Adrenal gland (tissue), 12 donors: ENCODE results near the gene LRP1B. TPM values are rescaled to one million over a fixed set of nuclear protein-coding genes. Genes with fewer than 3 reads are reported as not detected.
"Not testable (repeated sequence)": the region's sequence is repeated elsewhere in the genome, so short reads cannot be mapped to it uniquely, and the experiment has no call there.

ENCODE experiments used
- DNase-seq, 7 donors: peaks; one replicate each; pipeline ENCODE4 v3.0.0-alpha.2; 2019 to 2020
- H3K27ac ChIP-seq, 5 donors: fragments of 200-600 bp; sonication (generic) in 4 of 5; 1 replicate in 3 of 5; 2 replicates in 2 of 5; pipeline versions ENCODE4 v1.5.1 to v1.8.0; 2016 to 2020; ENCODE audit warnings: mild to moderate bottlenecking in 1 of 5
- H3K27me3 ChIP-seq: fragments of 200-600 bp; 2 replicates; pipeline ENCODE4 v1.8.0; 2021
- H3K36me3 ChIP-seq, 2 donors: fragments of 200-600 bp; replicated peaks in 1 of 2; 1 replicate in 1 of 2; 2 replicates in 1 of 2; pipeline versions ENCODE4 v1.5.1 to v1.8.0; 2018 to 2022
- H3K4me1 ChIP-seq, 2 donors: fragments of 200-600 bp; replicated peaks in 1 of 2; 1 replicate in 1 of 2; 2 replicates in 1 of 2; pipeline versions ENCODE4 v1.5.1 to v1.8.0; 2018 to 2021
- H3K4me3 ChIP-seq, 4 donors: fragments of 200-600 bp; sonication (generic) in 3 of 4; one replicate each; pipeline ENCODE4 v1.5.1; 2016 to 2018
- H3K9me3 ChIP-seq, 3 donors: fragments of 200-600 bp; sonication (generic) in 1 of 3; replicated peaks in 1 of 3; 1 replicate in 2 of 3; 2 replicates in 1 of 3; pipeline versions ENCODE4 v1.5.1 to v1.8.0; 2016 to 2021
- POLR2A ChIP-seq, 2 donors: fragments of 450-650 bp; IDR thresholded peaks; one replicate each; pipeline ENCODE4 v1.6.1; 2017; ENCODE audit warnings: antibody characterized with exemption in 2 of 2, mild to moderate bottlenecking in 2 of 2, moderate library complexity in 1 of 2
- WGBS, 4 donors: extraction: QIAGEN DNeasy Blood & Tissue Kit in 2 of 4; methylation state at CpG; one replicate each; pipeline versions ENCODE4 v1.1.5 to v1.1.7; 2013 to 2017; 5-methylcytosine and 5-hydroxymethylcytosine counted together
- intact Hi-C, 2 donors: fragments of 100-400 bp; cut with DNase I; formaldehyde crosslinking; loops; one replicate each; pipeline versions ENCODE4 v1.14.1 to v1.15.0; 2022 to 2023
- polyA plus RNA-seq, 3 donors: library from polyadenylated mRNA; stranded (reverse); fragments of 200-250 nt in 2 of 3; fragments of 350-450 nt in 1 of 3; fragmentation: Illumina TruSeq in 1 of 3; extraction: RNeasy Lipid Tissue Mini Kit (QIAGEN cat#74804) in 1 of 3; gene quantifications; one replicate each; pipeline ENCODE4 v1.2.3, GENCODE V29; 2013 to 2014
- total RNA-seq, 9 donors: library from RNA; depleted of rRNA in 4 of 9; stranded (reverse); fragments of >200 nt in 4 of 9; fragments of 120-200 nt in 1 of 9; fragmentation: NEBNext Ultra II Directional in 1 of 9; extraction: Animal tissue kit (Norgen Biotek cat#: 25700) in 1 of 9; gene quantifications; one replicate each; pipeline versions ENCODE4 v1.1.0 to v1.2.4, GENCODE V29; 2013 to 2023
- TF ChIP-seq, protein P1 (sequence below), 6 experiments: fragments of 450-650 bp in 4 of 6; fragments of 200-600 bp in 2 of 6; sonication (generic) in 1 of 6; IDR thresholded peaks; 1 replicate in 5 of 6; 2 replicates in 1 of 6; pipeline versions ENCODE4 v1.5.1 to v1.8.0; 2016 to 2021; ENCODE audit warnings: antibody characterized with exemption in 6 of 6, mild to moderate bottlenecking in 2 of 6, moderate library complexity in 1 of 6
- donor health status: healthy with polysubstance abuse.
- donor health status: Bipolar disorder and iron deficiency.
- donor health status: DM: yes; HTN: yes; CAD: no.
- donor health status: DM: no; HTN: no; CAD: no.
- donor health status: DM: no; HTN: no; CAD: no.
- donor health status: DM: yes; HTN: yes; CAD: no.

Gene LRP1B
- total and polyA plus RNA-seq, 12 donors, result 0.84 to 5.4 (median 2.1) TPM

DNA sequence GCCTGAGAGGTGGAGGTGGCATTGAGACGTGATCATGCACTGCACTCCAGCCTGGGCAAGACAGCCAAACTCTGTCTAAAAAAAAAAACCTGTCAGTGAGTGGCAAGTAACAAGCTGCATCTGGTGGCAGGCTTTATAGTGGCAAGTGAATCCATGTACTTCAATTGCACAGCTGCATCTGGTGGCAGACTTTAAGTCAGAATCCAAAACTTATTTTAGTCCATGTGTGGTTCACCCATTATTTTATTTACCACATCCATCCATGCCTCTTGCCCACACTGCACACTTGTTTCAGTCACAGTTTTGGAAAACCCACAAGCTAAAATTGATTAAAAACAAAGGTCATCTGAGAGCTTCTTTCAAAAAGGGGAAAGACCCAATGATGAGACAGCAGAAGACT, 1714.2 kb downstream of the LRP1B start:
- Histone ChIP-seq H3K9me3 (no peaks in the 10 kb centered on the region), H3K36me3 (no peaks in the 10 kb centered on the region), H3K27me3 (no peaks in the 10 kb centered on the region), H3K4me1 (no peaks in the 10 kb centered on the region), H3K4me3 (no peak overlapping the region), H3K27ac (no peak overlapping the region)
- no peak for DNase-seq
- intact Hi-C loops, result no loop called here
- TF ChIP-seq, protein P1, sequence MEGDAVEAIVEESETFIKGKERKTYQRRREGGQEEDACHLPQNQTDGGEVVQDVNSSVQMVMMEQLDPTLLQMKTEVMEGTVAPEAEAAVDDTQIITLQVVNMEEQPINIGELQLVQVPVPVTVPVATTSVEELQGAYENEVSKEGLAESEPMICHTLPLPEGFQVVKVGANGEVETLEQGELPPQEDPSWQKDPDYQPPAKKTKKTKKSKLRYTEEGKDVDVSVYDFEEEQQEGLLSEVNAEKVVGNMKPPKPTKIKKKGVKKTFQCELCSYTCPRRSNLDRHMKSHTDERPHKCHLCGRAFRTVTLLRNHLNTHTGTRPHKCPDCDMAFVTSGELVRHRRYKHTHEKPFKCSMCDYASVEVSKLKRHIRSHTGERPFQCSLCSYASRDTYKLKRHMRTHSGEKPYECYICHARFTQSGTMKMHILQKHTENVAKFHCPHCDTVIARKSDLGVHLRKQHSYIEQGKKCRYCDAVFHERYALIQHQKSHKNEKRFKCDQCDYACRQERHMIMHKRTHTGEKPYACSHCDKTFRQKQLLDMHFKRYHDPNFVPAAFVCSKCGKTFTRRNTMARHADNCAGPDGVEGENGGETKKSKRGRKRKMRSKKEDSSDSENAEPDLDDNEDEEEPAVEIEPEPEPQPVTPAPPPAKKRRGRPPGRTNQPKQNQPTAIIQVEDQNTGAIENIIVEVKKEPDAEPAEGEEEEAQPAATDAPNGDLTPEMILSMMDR (IDR thresholded peaks at IDR 0.05), result no peak
- no peak for TF ChIP-seq POLR2A (IDR thresholded peaks at IDR 0.05)
- WGBS, 4 donors, result 75 to 100% (median 90%) methylated on average over 1 of the region's 1 CpG

DNA sequence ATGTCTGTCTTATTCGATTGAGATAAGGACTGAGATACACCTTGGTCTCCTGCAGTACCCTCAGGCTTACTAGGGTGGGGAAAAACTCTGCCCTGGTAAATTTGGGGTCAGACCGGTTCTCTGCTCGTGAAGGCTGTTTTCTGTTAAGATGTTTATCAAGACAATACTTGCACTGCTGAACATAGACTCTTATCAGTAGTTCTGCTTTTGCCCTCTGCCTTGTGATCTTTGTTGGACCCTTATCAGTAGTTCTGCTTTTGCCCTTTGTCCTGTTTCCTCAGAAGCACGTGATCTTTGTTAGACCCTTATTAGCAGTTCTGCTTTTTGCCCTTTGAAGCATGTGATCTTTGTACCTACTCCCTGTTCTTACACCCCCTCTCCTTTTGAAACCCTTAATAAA, 1715.8 kb downstream of the LRP1B start:
- intact Hi-C loops, H3K9me3 ChIP-seq: not testable (repeated sequence)

DNA sequence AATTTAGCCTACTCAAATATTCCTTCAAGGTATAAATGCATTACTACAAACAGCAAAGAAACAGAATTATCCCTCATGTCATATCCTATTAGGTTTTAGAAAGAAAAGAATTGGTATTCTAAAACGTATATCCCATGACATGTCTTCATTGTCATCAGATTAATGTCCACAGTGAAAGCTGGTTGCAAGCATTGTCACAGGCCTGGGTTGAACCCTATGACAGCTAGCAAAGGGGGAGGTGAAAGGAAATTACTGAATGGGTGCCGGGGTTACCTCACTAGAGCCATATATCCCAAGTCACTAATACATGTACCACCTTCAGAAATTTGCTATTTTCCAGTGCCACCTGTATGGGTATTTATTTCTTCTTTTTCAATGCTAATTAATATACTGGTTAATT, 1720.1 kb downstream of the LRP1B start:
- Histone ChIP-seq H3K9me3 (no peaks in the 10 kb centered on the region), H3K27me3 (no peaks in the 10 kb centered on the region), H3K36me3 (no peaks in the 10 kb centered on the region), H3K4me1 (no peaks in the 10 kb centered on the region), H3K27ac (no peak overlapping the region), H3K4me3 (no peak overlapping the region)
- 76 to 85% (median 83%) methylated on average over 2 of the region's 2 CpGs for WGBS, 4 donors
- DNase-seq, result no peak
- TF ChIP-seq, protein P1 (IDR thresholded peaks at IDR 0.05), result no peak
- no peak for TF ChIP-seq POLR2A (IDR thresholded peaks at IDR 0.05)
- intact Hi-C loops, result no loop called here

More for the DNA sequence above, 1715.8 kb downstream of the LRP1B start:
- not testable (repeated sequence) for H3K27ac ChIP-seq, H3K4me1 ChIP-seq, H3K4me3 ChIP-seq, H3K27me3 ChIP-seq, H3K36me3 ChIP-seq, DNase-seq
- 63 to 80% (median 71%) methylated on average over 4 of the region's 4 CpGs for WGBS, 4 donors

DNA sequence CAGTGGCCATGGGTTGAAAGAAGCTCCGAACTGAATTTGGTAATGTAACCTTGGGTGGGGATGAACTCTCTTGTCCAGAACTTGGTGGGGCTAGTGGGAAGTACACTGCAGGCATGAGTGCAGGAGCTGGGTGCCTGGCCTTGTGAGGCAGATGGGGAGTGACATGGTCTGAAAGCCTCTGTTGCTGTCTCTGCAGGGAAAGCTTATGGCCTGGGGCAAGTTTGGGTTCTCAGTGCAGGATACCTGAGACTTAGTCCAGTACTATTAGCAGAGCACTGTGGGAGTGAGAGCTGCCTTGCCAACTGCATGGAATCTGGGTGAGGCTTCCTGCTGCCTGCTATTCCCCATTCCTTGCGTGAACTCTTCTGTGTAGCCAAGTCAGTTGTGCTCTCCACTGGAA, 1729.8 kb downstream of the LRP1B start:
- intact Hi-C loops, result no loop called here
- no peak for DNase-seq
- Histone ChIP-seq H3K4me1 (no peaks in the 10 kb centered on the region), H3K27ac (no peak overlapping the region), H3K9me3 (no peaks in the 10 kb centered on the region), H3K36me3 (no peaks in the 10 kb centered on the region), H3K27me3 (no peaks in the 10 kb centered on the region), H3K4me3 (no peak overlapping the region)
- TF ChIP-seq, protein P1 (IDR thresholded peaks at IDR 0.05), result no peak
- TF ChIP-seq POLR2A (IDR thresholded peaks at IDR 0.05), result no peak
- WGBS, 4 donors, result 75 to 89% (median 86%) methylated on average over 2 of the region's 2 CpGs

DNA sequence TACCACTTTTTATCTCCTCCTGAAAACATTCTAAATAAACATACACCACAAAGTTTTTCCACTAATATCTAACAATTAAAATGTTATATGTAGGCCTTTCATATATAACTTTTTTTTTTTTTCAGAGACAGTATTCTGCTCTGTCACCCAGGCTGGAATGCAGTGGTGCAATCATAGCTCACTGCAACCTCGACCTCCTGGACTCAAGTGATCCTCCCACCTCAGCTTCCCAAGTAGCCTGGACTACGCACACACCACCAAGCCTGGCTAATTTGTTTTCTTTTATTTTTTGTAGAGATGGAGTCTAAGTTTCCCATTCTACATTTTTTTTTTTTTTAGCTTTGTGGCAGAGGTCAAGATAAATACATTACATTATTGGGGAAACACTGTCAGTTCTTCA, 1738.0 kb downstream of the LRP1B start:
- WGBS, 4 donors, result 69 to 83% (median 79%) methylated on average over 2 of the region's 2 CpGs
- Histone ChIP-seq H3K36me3 (no peaks in the 10 kb centered on the region), H3K9me3 (no peaks in the 10 kb centered on the region), H3K4me1 (no peaks in the 10 kb centered on the region), H3K27me3 (no peaks in the 10 kb centered on the region), H3K4me3 (no peak overlapping the region), H3K27ac (no peak overlapping the region)
- DNase-seq, result no peak
- intact Hi-C loops, result no loop called here
- TF ChIP-seq, protein P1 (IDR thresholded peaks at IDR 0.05), result no peak
- no peak for TF ChIP-seq POLR2A (IDR thresholded peaks at IDR 0.05)
